Activated T-cell treated with anti-CD3 and anti-CD28 coated beads, Interleukin-2, amount 50 U/mL, for 1 hour (primary cell): ENCODE measurements around the gene ANKRD16.
"Not testable (repeated sequence)": the region's sequence is repeated elsewhere in the genome, so short reads cannot be mapped to it uniquely, and the experiment has no call there.

Source experiments
- DNase-seq: peaks from one replicate; pipeline ENCODE4 v3.0.0-alpha.2; 2020

ANKRD16 gene

DNA sequence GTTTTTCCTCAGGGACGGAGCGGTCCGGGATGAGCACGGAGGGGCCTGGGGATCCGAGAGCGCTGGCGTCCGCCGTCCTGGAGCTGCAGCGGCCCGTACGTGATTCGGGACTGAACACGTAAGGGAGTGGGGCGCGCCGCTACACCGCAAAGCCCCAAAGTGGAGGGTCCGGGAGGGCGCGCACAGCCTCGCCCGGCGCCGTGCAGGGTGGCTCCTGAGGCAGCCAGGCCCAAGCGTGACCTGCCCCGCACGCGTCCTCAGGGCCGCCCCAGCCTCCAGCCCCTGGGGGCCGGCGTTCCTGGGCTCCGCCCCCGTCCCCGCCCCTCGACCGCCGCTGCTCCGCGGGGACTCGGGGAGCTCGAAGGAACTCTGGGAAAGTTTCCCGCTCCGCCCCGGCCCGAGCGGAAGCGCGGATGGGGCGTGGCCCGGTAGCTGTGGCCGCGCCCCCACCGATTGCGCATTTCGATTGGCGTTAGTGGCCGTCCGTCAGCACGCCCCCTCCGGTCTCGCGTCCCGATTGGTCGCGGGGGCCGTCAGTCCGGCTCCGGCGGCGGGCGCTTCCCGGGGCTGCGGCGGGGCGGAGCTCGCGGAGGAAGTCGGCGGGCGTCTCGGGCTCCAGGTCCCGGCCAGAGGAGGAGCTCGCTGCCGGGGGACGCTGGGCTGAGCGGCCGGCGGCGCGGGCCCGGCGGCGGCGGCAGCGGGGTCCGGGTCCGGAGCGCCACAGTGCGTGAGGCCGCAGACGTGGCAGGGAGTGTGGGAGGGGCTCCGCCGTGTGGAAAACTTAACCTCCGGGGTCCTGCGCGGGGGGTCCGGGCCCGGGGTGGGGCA is at the start of gene ANKRD16, which contains the start of gene FBH1:
ANKRD16 (minus strand) TSS at position 270 of the 828 bp plus-strand sequence. CDS start 539 bp downstream, outside the sequence.
FBH1 (plus strand) TSS at position 620 of the 828 bp plus-strand sequence; CDS start at position 723, 103 bp downstream.
- DNase-seq: peak; percentile 99

DNA sequence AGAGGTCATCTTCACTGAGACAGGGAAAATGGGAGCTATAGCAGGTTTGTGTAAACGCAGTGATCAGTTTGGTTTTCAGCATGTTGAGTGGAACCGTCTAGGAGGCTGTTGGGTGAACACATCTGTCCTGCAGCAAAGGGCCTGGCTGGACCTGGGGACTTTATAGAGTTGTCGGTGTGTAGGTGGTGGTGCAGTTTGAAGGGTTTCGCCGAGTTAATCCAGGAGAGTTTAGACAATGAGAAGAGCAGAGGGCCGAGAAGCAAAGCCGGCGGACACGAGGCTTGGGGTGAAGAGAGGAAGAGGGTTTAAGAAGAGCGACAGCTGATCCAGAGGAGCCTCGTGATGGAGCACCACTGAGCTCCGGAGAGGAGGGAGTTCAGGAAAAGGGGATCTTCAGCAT is 48.6 kb upstream of the ANKRD16 start:
- DNase-seq: no peak

DNA sequence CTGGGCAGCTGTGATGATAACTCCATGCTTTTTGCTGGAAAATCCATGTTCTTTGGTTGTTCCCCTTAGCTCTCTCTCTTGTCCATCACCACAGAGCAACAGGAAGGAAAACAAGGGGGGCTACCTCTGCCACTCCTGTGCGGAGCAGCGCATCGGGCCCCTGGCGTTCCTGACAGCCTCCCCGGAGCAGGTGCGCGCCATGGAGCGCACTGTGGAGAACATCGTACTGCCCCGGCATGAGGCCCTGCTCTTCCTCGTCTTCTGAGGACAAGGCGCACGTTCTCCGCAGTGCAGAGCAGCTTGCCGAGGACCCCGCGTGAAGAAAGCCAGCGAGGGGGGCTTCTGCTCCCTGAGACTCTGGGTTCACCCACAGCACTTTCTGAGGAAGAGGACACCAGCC is 47.3 kb upstream of the ANKRD16 start:
- DNase-seq: no peak

DNA sequence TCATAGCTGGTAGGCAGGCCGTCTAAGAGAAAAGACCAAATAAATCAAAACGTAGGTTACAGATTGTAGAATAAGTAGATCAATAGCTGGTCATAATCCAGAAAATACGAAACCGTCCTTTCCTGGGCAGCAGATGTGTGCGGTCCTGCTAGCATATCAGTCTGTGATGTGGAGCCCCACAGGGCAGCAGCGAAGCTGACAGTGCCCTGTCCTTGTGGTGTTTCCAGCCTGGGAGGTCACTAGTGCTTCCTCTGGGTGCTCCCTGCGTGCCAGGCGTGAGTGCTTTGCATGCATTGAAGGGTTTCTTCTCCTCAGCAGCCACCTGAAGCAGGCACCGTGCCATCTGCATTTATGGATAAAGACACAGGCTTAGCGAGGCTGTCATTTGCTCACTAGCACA is 45.9 kb upstream of the ANKRD16 start:
- no peak for DNase-seq

DNA sequence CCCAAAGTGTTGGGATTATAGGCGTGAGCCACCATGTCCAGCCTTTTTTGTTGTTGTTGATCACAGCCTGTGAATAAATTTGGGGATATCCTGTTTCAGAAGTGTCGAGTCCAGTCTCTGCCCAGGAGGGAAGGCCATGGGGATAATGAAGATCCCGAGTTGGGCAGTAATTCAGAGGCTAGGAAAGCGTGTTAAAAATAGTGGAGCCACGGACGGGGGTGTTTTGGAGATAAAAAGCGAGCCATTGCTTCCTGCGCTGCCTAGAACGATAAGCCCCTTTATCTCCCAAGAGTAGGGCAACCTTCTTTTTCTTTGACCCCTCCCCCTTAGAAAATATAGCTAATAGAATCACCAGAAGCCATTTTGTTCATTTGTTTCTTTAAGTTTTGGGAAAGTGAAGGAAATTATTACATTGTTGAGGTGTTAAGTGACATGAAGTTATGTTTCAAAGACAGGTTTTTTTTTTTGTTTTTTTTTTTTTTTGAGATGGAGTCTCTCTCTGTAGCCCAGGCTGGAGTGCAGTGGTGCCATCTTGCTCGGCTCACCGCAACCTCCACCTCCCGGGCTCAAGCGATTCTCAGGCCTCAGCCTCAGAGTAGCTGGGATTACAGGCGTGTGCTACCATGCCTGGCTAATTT is 44.3 kb upstream of the ANKRD16 start:
- DNase-seq: no peak

DNA sequence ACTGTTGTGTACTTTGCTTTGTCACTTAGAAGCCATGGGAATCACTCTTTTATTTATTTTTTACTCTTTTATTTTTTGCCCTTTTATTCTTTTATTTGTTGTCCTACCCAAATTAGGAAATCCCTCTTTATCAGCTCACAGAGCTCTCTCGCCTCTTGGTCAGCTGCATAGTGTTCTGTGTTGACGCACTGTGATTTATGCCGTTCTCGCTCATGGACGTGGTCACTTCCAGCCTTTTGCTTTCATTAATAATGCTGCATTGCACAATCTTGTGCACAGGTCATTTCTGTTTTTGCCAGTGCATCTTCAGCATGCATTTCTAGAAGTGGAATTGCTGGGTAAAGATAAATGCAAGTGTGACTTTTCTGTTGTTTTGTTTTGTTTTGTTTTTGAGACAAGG is 42.7 kb upstream of the ANKRD16 start:
- DNase-seq: no peak

DNA sequence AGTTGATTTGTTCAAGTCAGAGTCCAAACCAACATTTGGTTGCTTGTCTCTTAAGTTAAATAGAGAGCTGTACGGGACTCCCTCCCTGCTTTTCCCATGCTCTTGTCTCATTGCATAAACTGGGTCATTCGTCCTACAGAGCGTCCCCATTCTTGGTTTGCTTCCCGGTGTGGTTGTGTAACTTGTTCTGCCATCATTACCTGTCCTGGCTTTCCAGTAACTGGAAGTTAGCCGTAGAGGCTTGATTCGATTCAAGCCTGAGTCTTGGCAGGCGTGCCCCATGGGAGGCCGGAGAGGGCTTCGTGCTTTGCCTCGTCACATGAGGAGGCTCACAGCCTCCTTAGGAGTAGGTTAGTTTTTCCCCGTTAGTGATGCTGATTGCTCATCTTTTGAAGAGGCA is 40.6 kb upstream of the ANKRD16 start:
- DNase-seq: no peak

DNA sequence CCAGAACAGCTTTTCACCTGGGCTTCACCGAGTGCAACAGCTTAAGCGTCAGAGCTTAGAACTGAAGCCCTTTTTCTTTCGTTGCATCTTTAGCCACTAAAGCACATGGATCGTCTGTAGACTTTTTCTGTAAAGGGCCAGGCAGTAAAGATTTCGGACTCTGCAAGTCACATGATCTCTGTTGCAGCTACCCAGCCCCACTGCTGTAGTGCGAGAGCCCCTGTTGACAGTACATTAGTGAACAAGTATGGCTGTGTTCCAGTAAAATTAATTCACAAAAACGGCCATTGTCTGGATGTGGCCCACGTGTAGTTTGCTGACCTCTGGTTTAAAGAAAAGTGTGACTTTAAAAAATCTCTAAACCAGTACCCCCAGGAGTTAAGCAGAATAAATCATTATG is 39.7 kb upstream of the ANKRD16 start:
- no peak for DNase-seq

DNA sequence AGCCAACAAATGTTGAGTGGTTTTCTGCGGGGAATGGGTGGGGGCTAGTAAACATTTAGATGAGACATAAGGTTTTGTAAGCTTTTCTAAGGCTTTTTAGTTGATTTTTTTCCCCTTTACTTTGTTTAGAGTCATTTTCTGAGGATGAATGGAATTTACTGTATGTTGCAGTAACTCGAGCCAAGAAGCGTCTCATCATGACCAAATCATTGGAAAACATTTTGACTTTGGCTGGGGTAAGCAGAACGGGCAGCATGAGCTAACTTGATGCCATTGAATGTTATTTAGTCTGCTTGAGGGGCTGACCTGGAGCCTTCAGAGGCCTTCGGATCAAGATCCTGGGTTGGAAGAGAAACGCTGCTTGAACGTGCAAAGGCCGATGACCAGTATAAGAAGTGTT is 37.6 kb upstream of the ANKRD16 start:
- no peak for DNase-seq

DNA sequence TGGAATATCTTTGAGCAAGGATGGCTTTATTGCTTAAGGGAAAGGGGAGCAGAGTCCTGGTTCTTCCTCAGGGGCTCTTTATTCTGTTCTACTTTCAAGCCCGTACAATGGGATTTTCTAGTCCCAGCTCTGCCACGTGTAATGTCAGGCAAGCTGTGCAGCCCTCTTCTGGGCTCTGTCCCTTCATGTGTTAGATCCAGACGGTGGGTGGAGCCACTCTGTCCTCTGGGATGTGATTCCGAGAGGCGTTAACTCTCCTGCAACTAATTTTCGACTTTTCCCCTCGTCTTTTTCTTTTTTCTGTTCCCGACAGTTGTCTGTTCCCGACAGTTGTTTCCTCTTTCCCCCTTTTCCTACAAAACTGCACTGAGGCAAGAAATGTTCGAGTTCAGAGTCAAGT is 35.2 kb upstream of the ANKRD16 start:
- no peak for DNase-seq

DNA sequence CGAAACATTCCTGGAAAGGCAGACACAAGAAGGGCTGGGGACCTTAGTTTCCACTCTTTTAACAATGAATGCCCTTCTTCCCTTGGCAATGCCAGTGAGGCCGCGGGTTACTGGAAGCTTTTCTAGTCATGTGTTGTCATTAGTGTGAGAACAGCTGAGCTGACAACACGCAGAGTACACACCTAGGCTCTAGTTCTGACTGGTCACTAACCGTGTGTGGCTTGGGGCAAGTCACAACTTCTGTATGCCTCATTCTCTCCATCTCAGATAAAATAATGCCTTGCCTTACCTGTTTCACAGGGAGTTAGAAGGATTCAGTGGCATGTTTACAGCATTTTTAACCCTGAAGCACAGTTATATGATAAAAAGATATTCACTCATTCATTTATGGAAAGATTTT is 32.1 kb upstream of the ANKRD16 start:
- no peak for DNase-seq

DNA sequence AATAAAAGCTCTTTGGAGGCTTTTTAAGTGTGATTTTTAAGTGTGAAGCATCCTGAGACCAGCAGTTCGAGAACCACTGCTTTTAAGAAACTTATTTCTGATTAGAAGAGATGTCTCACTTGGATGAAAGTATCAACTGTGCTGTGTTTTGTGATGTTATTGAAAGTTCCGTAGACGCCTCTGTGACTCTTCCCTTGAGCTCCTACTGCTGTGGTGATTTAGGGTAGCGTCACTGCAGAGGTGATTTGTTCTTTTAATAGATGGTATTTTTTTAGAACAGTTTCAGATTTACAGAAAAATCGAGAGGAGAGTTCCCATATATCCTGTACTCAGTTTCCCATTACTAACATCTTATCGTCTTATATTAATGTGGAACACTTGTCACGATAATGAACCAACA is 29.9 kb upstream of the ANKRD16 start:
- no peak for DNase-seq

DNA sequence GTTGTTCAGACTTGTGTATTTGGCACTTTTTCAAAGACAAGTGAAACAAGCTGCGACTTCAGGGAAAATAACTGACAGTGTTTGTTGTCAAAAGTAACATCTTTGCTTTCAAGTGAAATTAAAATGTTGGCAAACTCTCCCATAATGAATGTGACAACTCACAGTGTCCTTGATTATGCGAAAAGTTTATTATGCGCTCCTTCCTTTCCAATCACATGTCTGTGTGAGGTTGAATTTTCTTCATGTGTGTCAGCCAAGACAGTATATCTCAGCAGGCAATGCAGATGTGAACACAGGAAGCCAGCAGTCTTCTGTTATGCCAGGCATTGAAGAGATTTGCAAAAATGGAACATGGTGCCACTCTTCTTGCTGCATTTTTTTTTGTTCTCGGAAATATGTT is 29.1 kb upstream of the ANKRD16 start:
- no peak for DNase-seq

DNA sequence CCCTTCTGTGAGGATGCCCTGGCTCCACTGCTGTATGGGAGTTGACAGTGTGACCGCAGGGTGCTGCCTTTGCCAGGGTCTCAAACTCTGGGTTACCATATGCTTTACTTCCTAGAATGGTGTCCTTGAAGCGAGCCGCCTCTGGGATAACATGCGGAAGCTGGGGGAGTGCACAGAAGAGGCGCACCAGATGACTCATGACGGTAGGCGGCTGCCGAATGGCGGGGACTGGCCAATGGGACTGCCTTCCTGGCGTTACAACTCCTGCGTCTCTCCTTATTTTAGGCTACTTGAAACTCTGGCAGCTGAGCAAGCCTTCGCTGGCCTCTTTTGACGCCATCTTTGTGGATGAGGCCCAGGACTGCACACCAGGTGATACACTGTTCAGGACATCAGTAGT is 27.6 kb upstream of the ANKRD16 start:
- no peak for DNase-seq

DNA sequence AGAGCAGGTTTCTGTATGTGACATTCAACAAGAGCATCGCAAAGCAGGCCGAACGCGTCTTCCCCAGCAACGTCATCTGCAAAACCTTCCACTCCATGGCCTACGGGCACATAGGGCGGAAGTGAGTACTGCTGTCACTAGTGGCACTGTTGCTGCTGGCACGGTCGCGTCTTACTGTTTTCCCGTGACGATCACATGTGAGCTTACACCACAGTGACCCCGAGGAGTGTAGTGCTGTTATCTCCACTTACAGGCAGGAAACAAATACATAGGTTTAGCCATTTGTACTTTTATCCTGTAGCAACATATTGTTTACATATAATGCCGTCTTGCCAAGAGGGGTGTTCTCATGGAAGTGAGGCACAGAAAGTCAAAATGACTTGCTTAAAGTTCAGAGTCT is 25.8 kb upstream of the ANKRD16 start:
- no peak for DNase-seq

DNA sequence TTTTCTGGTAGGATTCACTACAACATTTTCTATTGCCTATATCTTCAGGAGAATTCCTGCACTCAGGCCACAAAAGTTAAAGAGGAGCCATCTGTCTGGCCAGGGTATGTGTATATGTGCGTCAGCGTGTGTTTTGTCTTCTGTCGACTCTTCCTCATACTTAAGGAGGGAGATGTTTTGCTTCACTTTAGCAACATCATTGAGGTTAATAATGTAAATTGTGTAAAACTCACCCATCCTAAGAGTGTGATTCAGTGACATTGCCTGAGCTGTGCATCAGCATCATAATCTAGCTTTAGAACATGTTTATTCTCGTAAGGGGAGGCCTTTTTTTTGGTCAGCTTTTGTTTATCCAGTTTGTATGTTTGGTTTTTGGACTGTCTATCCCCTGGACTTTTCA is 24.0 kb upstream of the ANKRD16 start:
- no peak for DNase-seq

DNA sequence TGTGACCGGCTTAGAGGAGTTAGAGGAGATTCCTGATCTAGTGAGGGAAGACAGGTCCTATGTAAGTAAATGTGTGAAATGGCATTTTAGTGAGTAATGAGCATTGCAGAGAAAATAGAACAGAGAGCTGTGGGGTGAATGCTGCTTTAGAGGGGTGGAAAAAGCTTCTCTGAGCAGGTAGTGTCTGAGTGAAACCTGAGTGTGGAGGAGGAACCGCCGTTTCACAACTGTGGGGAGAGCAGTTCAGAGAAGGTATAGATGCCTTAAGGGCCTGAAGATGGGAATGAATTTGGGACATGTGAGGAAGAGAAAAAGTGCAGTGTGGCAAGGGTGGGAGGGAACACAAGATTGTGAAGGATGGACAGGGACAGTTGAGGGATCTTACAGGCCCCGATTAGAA is 22.0 kb upstream of the ANKRD16 start:
- no peak for DNase-seq

DNA sequence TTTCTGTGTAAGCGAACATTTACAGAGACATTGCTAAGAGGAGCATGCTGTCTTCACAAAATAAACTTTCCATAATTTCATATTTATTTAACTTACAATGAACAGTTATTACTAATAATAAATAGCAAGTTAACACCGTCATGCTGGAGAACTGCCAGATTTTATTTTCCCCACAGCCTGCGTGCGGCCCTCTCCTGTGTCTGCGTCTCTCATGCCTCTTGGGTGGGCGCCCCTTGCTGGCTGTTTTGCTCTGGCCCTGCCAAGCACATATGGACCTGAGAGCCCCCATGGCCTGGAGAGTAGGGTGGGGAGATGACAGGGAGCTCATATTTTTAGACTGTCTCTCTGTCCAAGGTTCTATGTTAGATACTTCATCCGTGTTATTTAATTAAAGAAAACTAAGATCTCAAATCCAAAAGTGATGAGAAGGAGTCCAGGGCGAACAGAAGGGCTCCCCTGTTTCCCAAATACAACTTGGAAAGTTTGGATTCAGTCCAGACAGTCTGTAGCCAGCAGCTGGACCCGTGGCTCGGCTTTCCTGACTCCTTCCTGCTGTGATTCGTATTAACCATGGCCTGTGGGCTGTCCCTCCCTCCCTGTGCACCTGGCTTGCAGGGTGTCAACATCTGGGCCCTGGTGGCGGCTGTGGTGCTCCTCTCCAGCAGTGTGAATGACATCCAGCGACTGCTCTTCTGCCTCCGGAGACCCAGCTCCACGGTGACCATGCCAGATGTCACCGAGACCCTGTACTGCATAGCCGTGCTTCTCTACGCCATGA is 20.8 kb upstream of the ANKRD16 start:
- DNase-seq: no peak

DNA sequence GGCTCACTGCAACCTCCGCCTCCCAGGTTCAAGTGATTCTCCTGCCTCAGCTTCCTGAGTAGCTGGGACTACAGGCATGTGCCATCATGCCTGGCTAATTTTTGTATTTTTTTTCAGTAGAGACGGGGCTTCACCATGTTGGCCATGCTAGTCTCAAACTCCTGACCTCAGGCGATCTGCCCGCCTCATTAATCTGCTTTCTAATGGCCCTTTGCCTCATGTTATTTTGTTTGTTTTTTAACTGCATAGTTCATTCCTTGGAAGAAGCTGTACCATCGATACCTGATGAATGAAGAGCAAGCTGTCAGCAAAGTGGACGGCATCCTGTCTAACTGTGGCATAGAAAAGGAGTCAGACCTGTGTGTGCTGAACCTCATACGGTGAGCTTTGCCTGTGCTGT is 19.0 kb upstream of the ANKRD16 start:
- DNase-seq: not testable (repeated sequence)

DNA sequence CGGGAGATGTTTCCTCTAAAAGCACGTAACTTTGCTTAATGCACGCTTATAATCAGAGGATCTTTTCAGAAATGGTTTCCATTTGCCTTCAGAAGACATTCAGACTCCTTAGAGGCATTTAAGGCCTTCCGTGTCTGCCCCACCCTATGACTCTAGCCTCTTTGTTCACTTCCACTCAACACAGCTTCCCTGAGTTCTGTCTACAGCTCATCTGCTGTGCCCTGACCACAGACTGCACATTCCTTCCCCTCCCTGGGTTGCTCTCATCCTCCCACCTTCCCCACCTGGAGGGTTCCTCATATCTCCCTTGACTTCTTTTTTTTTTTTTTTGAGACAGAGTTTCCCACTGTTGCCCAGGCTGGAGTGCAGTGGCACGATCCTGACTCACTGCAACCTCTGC is 17.0 kb upstream of the ANKRD16 start:
- no peak for DNase-seq

DNA sequence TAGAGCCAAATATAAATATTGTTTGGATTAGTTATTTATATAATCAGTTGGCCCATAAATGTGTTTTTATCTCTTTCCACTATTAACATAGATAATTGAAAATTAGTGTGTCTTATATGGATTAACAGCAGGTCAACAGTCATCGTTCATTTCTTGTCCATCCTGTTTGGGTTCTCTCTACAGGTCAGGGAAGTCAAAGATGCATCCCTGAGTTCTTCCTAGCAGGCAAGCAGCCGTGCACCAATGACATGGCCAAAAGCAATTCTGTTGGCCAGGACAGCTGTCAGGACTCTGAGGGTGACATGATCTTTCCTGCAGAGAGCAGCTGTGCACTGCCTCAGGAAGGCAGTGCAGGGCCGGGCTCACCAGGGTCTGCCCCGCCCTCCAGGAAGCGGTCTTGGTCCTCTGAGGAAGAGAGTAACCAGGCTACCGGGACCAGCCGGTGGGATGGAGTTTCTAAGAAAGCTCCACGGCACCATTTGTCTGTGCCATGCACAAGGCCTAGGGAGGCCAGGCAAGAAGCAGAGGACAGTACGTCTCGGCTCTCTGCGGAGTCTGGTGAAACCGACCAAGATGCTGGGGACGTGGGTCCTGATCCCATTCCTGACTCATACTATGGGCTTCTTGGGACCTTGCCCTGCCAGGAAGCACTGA is 16.3 kb upstream of the ANKRD16 start:
- DNase-seq: no peak

DNA sequence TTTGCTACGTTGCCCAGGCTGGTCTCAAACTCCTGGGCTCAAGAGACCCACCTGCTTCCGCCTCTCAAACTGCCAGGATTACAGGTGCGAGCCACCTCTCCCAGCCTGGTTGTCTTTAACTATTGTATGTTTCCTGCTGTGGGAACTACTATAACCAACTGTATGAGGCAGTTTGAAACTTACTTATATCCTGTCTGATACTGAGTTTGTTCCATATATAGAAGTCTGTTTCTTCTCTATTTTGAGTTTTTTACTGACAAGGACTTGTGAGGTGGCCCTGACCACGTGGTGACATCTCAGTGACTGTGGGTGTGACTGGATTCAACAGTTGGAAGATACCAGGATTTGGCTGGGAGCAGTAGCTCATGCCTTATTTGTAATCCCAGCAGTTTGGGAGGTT is 14.5 kb upstream of the ANKRD16 start:
- no peak for DNase-seq

DNA sequence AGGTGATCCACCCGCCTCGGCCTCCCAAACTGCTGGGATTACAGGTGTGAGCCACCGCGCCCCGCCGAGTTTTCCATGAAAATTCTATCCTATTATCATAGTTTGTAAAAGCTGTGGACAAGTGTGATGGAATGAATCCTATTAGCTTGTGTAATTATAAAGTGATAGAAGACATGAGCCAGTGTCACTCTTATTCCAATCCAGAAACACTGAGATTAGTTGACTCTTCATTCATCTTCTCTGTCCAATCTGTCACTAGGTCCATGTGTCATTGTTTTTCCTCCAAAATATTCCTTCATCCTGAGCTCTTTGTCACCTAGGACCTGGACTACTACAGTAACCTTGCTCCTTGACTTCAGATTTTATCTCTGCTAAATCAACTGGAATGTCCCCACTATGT is 13.9 kb upstream of the ANKRD16 start:
- DNase-seq: no peak
